Islet precursor cell (in vitro differentiated cells): ENCODE measurements around the gene PCDHGA12.
"Not testable (repeated sequence)": the region's sequence is repeated elsewhere in the genome, so short reads cannot be mapped to it uniquely, and the experiment has no call there.

Experiments used
- DNase-seq: peaks from one replicate; pipeline ENCODE4 v3.0.0-alpha.2; 2018

The PCDHGA12 gene

GRCh38 chr5:141430332-141431113 lies at the start of gene PCDHGA12:
TSS of gene PCDHGA12 (plus strand) at chr5:141430507. CDS start at chr5:141430760, 253 bp downstream.
- no peak for DNase-seq

- no peak for DNase-seq
These were observed 47.6 kb upstream of the PCDHGA12 start, which contains the start of gene PCDHGA7 for GRCh38 chr5:141382469-141383294. TSS of gene PCDHGA7 (plus strand) at chr5:141382742. CDS start at chr5:141382900, 158 bp downstream.

GRCh38 chr5:141383345-141383744 lies 47.0 kb upstream of the PCDHGA12 start:
- no peak for DNase-seq

- DNase-seq, result no peak
These were observed 45.6 kb upstream of the PCDHGA12 start for GRCh38 chr5:141384471-141385267.

GRCh38 chr5:141387557-141388311 lies 42.6 kb upstream of the PCDHGA12 start, which contains the start of gene PCDHGB4:
TSS of gene PCDHGB4 (plus strand) at chr5:141387698. CDS start at chr5:141387885, 187 bp downstream.
- peak; percentile 83 for DNase-seq

- DNase-seq, result no peak
These were observed 41.6 kb upstream of the PCDHGA12 start for GRCh38 chr5:141388661-141389060.

GRCh38 chr5:141389153-141390042 lies 40.9 kb upstream of the PCDHGA12 start:
- no peak for DNase-seq

GRCh38 chr5:141392429-141393198 lies 37.7 kb upstream of the PCDHGA12 start, which contains the start of gene PCDHGA8:
TSS of gene PCDHGA8 (plus strand) at chr5:141392633. CDS start at chr5:141392814, 181 bp downstream.
- DNase-seq, result no peak

- no peak for DNase-seq
These were observed 37.0 kb upstream of the PCDHGA12 start for GRCh38 chr5:141393267-141393666.

- DNase-seq, result not testable (repeated sequence)
These were observed 35.7 kb upstream of the PCDHGA12 start for GRCh38 chr5:141394401-141395187.

GRCh38 chr5:141397756-141398551 lies 32.4 kb upstream of the PCDHGA12 start, which contains the start of gene PCDHGB5:
TSS of gene PCDHGB5 (plus strand) at chr5:141397947. CDS start at chr5:141398128, 181 bp downstream.
- DNase-seq, result not testable (repeated sequence)

GRCh38 chr5:141398608-141399007 lies 31.7 kb upstream of the PCDHGA12 start:
- no peak for DNase-seq

- no peak for DNase-seq
These were observed 30.6 kb upstream of the PCDHGA12 start for GRCh38 chr5:141399555-141400258.

- no peak for DNase-seq
These were observed 27.6 kb upstream of the PCDHGA12 start, which contains the start of gene PCDHGA9 for GRCh38 chr5:141402553-141403243. TSS of gene PCDHGA9 (plus strand) at chr5:141402778. CDS start at chr5:141402953, 175 bp downstream.

- no peak for DNase-seq
These were observed 26.9 kb upstream of the PCDHGA12 start for GRCh38 chr5:141403387-141403786.

GRCh38 chr5:141407790-141408505 lies 22.4 kb upstream of the PCDHGA12 start, which contains the start of gene PCDHGB6:
TSS of gene PCDHGB6 (plus strand) at chr5:141408021. CDS start at chr5:141408203, 182 bp downstream.
- peak; percentile 85 for DNase-seq
